GM12878 (cell line): ENCODE data around the gene ANP32A. TPM values are rescaled to one million over a fixed set of nuclear protein-coding genes. Genes with fewer than 3 reads are reported as not detected.

Experiments
- ATAC-seq: fragments of 200-7000 bp; cut with Tn5 transposase; 3 replicates; pipeline ENCODE4 v1.9.1; 2020; ENCODE audit warnings: mild to moderate bottlenecking, moderate library complexity
- BruUV-seq: library from RNA; stranded (reverse); fragments of 400-500 nt; replicated peaks from 2 replicates; lab custom pipeline; 2021; lab: Mats Ljungman, UMichigan
- CTCF ChIA-PET: fragments of 300-600 bp; sonication (Branson Sonifier 250); formaldehyde crosslinking; extraction: SDS; loops from one replicate; lab custom pipeline; 2021; ENCODE audit warnings: inconsistent platforms; lab: Yijun Ruan, JAX
- POLR2A ChIA-PET: fragments of 350-600 bp; formaldehyde crosslinking; extraction: SDS; loops from one replicate; lab custom pipeline; 2021; ENCODE audit warnings: inconsistent platforms; lab: Charles Lee
- RAD21 ChIA-PET: fragments of 300-600 bp; sonication (Branson Sonifier 250); formaldehyde crosslinking; loops from one replicate; lab custom pipeline; 2023; ENCODE audit warnings: antibody characterized with exemption; ENCODE audit not compliant: unreplicated experiment; lab: Charles Lee
- SMC1A ChIA-PET: fragments of 300-600 bp; sonication (Branson Sonifier 250); formaldehyde crosslinking; loops from one replicate; lab custom pipeline; 2023; ENCODE audit not compliant: unreplicated experiment, uncharacterized antibody; lab: Charles Lee
- DNase-seq: peaks from one replicate; pipeline ENCODE4 v3.0.0-alpha.2; 2011; ENCODE audit warnings: low read depth, low spot score
- FAIRE-seq: peaks from 3 replicates; lab custom pipeline; 2011; peaks lifted over from hg19 to GRCh38; lab: Jason Lieb, UNC
- H2AFZ ChIP-seq: 2 replicates; pipeline ENCODE4 v1.6.0; 2011; ENCODE audit warnings: low read depth, low read length, control low read depth; ENCODE audit not compliant: control insufficient read depth
- H3K27ac ChIP-seq: 2 replicates; pipeline ENCODE4 v1.5.1; 2011; ENCODE audit warnings: control low read depth; ENCODE audit not compliant: control insufficient read depth, insufficient read depth
- H3K27me3 ChIP-seq, 2 experiments: replicated peaks in 1 of 2; 2 replicates each; pipeline versions ENCODE4 v1.6.0 to v1.6.1; 2011; ENCODE audit warnings: low read length in 1 of 2; ENCODE audit not compliant: control insufficient read depth in 2 of 2, insufficient read depth in 2 of 2
- H3K36me3 ChIP-seq, 2 experiments: 2 replicates each; pipeline ENCODE4 v1.5.1; 2011; ENCODE audit warnings: low read length in 1 of 2; ENCODE audit not compliant: control insufficient read depth in 2 of 2, insufficient read depth in 2 of 2
- H3K4me1 ChIP-seq: 2 replicates; pipeline ENCODE4 v1.6.1; 2011; ENCODE audit warnings: mild to moderate bottlenecking, low read length, moderate library complexity, mixed read lengths; ENCODE audit not compliant: control insufficient read depth, insufficient read depth
- H3K4me2 ChIP-seq: 2 replicates; pipeline ENCODE4 v1.6.0; 2011; ENCODE audit warnings: control low read depth; ENCODE audit not compliant: control insufficient read depth, insufficient read depth
- H3K4me3 ChIP-seq: fragments of 200-600 bp; sonication (generic); 2 replicates; pipeline ENCODE4 v1.5.1; 2016
- H3K79me2 ChIP-seq: 2 replicates; pipeline ENCODE4 v1.6.0; 2011; ENCODE audit warnings: low read length; ENCODE audit not compliant: control insufficient read depth, insufficient read depth
- H3K9ac ChIP-seq: 2 replicates; pipeline ENCODE4 v1.8.0; 2011; ENCODE audit warnings: low read length, control low read depth, mixed read lengths; ENCODE audit not compliant: control insufficient read depth, insufficient read depth
- H3K9me3 ChIP-seq: replicated peaks from 3 replicates; pipeline ENCODE4 v1.5.1; 2011; ENCODE audit warnings: mild to moderate bottlenecking, low read length; ENCODE audit not compliant: control insufficient read depth, insufficient read depth
- H4K20me1 ChIP-seq: 2 replicates; pipeline ENCODE4 v1.6.0; 2011; ENCODE audit not compliant: control insufficient read depth, insufficient read depth
- CBX3 ChIP-seq: fragments of 200-600 bp; sonication (generic); IDR thresholded peaks from 2 replicates; pipeline ENCODE4 v1.6.1; 2016; ENCODE audit warnings: low read depth, borderline replicate concordance
- CUX1 ChIP-seq: IDR thresholded peaks from 2 replicates; pipeline ENCODE4 v1.6.1; 2012; ENCODE audit warnings: improper control_type of control experiment, low read depth, low read length; ENCODE audit not compliant: insufficient replicate concordance
- HCFC1 ChIP-seq: fragments of 150-350 bp; IDR thresholded peaks from 2 replicates; pipeline ENCODE4 v1.6.1; 2014; ENCODE audit warnings: low read length
- HDGF ChIP-seq: fragments of 450-650 bp; IDR thresholded peaks from 2 replicates; pipeline ENCODE4 v1.6.1; 2016; ENCODE audit warnings: antibody characterized with exemption
- NBN ChIP-seq: fragments of 450-650 bp; IDR thresholded peaks from 2 replicates; pipeline ENCODE4 v1.6.1; 2016
- NR2C2 ChIP-seq: IDR thresholded peaks from 2 replicates; pipeline ENCODE4 v1.6.1; 2011; ENCODE audit warnings: borderline replicate concordance, low read depth; ENCODE audit not compliant: control insufficient read depth, insufficient read length
- POLR2AphosphoS5 ChIP-seq: IDR thresholded peaks from 2 replicates; pipeline ENCODE4 v1.6.1; 2011; ENCODE audit warnings: mild to moderate bottlenecking, low read length, inconsistent platforms
- RAD21 ChIP-seq: IDR thresholded peaks from 2 replicates; pipeline ENCODE4 v1.6.1; 2011; ENCODE audit warnings: mild to moderate bottlenecking, low read depth, low read length, moderate library complexity; ENCODE audit not compliant: insufficient read depth
- RAD51 ChIP-seq: fragments of 450-650 bp; IDR thresholded peaks from 2 replicates; pipeline ENCODE4 v1.6.1; 2016; ENCODE audit warnings: moderate library complexity, mild to moderate bottlenecking, inconsistent platforms
- SKIL ChIP-seq: fragments of 450-650 bp; IDR thresholded peaks from 2 replicates; pipeline ENCODE4 v1.6.1; 2017; ENCODE audit warnings: mild to moderate bottlenecking, low read depth, inconsistent platforms; ENCODE audit not compliant: poor library complexity, severe bottlenecking
- SMARCA5 ChIP-seq: fragments of 450-650 bp; IDR thresholded peaks from 2 replicates; pipeline ENCODE4 v1.6.1; 2017; ENCODE audit warnings: mild to moderate bottlenecking
- ZBTB11 ChIP-seq: fragments of 450-650 bp; formaldehyde crosslinking; IDR thresholded peaks from 2 replicates; pipeline ENCODE4 v1.5.0; 2022; ENCODE audit warnings: mild to moderate bottlenecking, missing genetic modification characterization
- ZNF274 ChIP-seq: IDR thresholded peaks from one replicate; pipeline ENCODE4 v1.8.0; 2011; ENCODE audit not compliant: insufficient read length, insufficient read depth
- WGBS: methylation state at CpG from one replicate; pipeline ENCODE4 v1.1.6; 2016; ENCODE audit warnings: low lambda C conversion rate; ENCODE audit not compliant: insufficient replicate concordance, insufficient coverage; ENCODE audit errors: missing lambda C conversion rate; 5-methylcytosine and 5-hydroxymethylcytosine counted together
- in situ Hi-C: fragments of 300-500 bp; cut with MboI; formaldehyde crosslinking; loops from 9 replicates; pipeline ENCODE4 v1.14.3; 2018; ENCODE audit warnings: mixed read lengths
- intact Hi-C: fragments of 100-400 bp; cut with micrococcal nuclease; formaldehyde crosslinking; loops from one replicate; pipeline ENCODE4 v1.14.2; 2022; ENCODE audit not compliant: unreplicated experiment
- polyA plus RNA-seq, 11 experiments: library from polyadenylated mRNA; depleted of rRNA in 4 of 11; unstranded in 6 of 11; stranded (reverse) in 5 of 11; fragments of >200 nt; fragmentation: Nextera tagmentation in 4 of 11; fragmentation: Illumina TruSeq in 1 of 11; extraction: Ambion mirVana in 4 of 11; extraction: Trizol in 1 of 11; gene quantifications; 1 replicate in 1 of 11; 2 replicates in 10 of 11; pipeline versions ENCODE4 v1.2.1 to v1.2.3, GENCODE V29; 2011 to 2016; ENCODE audit warnings: inconsistent platforms in 2 of 11, missing spikeins in 2 of 11, low read depth in 1 of 11
- total RNA-seq, 4 experiments: library from RNA; depleted of rRNA in 3 of 4; stranded (reverse); fragments of >200 nt in 3 of 4; fragmentation: Illumina TruSeq in 1 of 4; extraction: Trizol in 1 of 4; gene quantifications; 2 replicates each; pipeline versions ENCODE4 v1.2.1 to v1.2.3, GENCODE V29; 2013 to 2021

Gene ANP32A
- total and polyA plus RNA-seq, 10 of the 15 experiments (the other 5 are each of a cell fraction or from before 2014, with no cell fraction given), result 29.6 to 666 (median 234) TPM

GRCh38 chr15:68739390-68740080 lies 81.2 kb downstream of the ANP32A start:
- H3K4me1 ChIP-seq, result no peaks in the 10 kb centered on the region
- DNase-seq, result no peak
- H3K27me3 ChIP-seq, result peaks cover 0 to under 1% of the 10 kb centered on the region in 2 experiments; a peak in 1 of 4 replicates
- SMC1A ChIA-PET, result no interaction called here
- RAD21 ChIA-PET, result no interaction called here
- POLR2A ChIA-PET, result no interaction called here
- no peak for FAIRE-seq
- no peak for TF ChIP-seq ZBTB11 (CRISPR knock-in tag)
- TF ChIP-seq CUX1, result no peak
- no peak for TF ChIP-seq ZNF274
- TF ChIP-seq SKIL, result no peak
- no peak for TF ChIP-seq RAD51
- no peak for TF ChIP-seq HDGF
- TF ChIP-seq RAD21, result no peak
- no peak for TF ChIP-seq POLR2AphosphoS5
- TF ChIP-seq NR2C2, result no peak
- TF ChIP-seq HCFC1, result no peak
- TF ChIP-seq NBN, result no peak
- no peak for TF ChIP-seq CBX3
- TF ChIP-seq SMARCA5, result no peak
- no peaks in the 10 kb centered on the region for H4K20me1 ChIP-seq
- in situ Hi-C loops, result no loop called here
- no peak overlapping the region for H3K9ac ChIP-seq
- CTCF ChIA-PET, result no interaction called here
- no peak overlapping the region for H3K4me3 ChIP-seq
- H3K27ac ChIP-seq, result no peak overlapping the region
- WGBS, result 19% methylated on average over 6 of the region's 6 CpGs
- no peaks in the 10 kb centered on the region for H3K36me3 ChIP-seq
- no peaks in the 10 kb centered on the region for H3K9me3 ChIP-seq
- intact Hi-C loops, result no loop called here
- no peaks in the 10 kb centered on the region for H3K79me2 ChIP-seq
- no peak overlapping the region for H3K4me2 ChIP-seq
- BruUV-seq, result no TSS peak
- no peak for ATAC-seq
- no peak overlapping the region for H2AFZ ChIP-seq
